T1000 (cell line): ENCODE measurements around the gene CNPY4.

Source experiments
- DNase-seq: peaks from one replicate; lab custom pipeline; 2025; ENCODE audit warnings: mixed read lengths; lab: John Stamatoyannopoulos, UW

CNPY4 gene

GRCh38 chr7:100148559-100149328, 29.3 kb downstream of the CNPY4 start, which contains the start of gene LAMTOR4:
Gene LAMTOR4 (plus strand): TSS chr7:100148918. CDS start chr7:100148973, 55 bp downstream.
- peak; percentile 91 for DNase-seq

DNA sequence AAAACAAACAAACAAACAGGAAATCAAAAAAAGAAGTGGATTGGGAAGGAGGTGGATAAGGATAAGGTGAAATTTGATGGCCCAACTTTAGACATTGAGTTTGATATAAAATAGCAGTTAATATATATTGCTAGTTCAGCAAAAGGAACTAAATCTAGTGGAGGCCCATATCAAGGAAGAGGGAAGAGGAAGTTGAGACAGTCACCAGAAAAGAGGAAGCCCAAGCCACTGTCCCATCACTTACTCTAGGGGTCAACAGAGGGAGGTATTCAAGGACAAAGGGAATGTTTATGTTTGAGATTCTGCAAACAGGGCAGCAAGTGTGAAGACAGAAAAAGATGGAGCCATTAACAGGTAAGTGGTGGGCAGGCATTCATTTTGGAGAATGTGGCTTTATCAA, 33.0 kb downstream of the CNPY4 start:
- no peak for DNase-seq

- no peak for DNase-seq
These were observed 33.7 kb downstream of the CNPY4 start for GRCh38 chr7:100152937-100153666.

DNA sequence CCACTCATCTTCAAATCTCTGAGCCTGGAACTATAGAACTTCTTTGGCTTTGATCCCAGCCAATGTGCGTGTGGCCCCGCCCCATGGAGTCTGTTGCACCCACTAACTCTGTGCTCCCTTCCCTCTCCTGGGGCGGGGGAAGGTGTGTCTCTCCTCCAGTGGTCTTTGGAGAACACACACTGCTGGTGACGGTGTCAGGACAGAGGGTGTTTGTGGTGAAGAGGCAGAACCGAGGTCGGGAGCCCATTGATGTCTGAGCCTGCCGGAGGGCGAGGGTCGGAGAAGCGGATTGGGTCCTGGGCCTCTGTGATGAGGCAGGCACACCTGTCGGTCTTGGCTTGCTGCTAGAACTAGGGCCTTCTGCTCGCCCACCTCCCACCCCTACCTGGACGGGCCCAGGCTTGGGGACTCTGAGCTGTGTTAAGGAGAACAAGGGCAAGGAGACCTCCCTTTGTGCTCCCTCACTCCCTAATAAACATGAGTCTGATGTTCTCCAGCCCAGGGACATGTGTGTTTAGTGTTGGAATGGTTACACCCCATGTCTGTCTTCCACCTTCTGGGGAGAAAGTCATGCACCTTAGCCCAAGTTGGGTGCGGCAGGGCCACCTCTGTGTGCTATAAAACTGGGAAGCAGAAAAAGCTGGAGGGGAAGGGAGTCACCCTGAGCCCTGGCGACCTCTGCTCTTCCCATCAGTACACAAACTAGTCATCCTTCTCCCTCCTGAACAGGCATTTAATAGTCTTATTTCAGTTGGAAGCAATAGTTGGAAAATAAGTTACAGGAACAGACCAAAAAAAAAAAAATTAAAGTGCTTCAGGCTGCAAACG, 34.5 kb downstream of the CNPY4 start:
- DNase-seq: no peak

DNA sequence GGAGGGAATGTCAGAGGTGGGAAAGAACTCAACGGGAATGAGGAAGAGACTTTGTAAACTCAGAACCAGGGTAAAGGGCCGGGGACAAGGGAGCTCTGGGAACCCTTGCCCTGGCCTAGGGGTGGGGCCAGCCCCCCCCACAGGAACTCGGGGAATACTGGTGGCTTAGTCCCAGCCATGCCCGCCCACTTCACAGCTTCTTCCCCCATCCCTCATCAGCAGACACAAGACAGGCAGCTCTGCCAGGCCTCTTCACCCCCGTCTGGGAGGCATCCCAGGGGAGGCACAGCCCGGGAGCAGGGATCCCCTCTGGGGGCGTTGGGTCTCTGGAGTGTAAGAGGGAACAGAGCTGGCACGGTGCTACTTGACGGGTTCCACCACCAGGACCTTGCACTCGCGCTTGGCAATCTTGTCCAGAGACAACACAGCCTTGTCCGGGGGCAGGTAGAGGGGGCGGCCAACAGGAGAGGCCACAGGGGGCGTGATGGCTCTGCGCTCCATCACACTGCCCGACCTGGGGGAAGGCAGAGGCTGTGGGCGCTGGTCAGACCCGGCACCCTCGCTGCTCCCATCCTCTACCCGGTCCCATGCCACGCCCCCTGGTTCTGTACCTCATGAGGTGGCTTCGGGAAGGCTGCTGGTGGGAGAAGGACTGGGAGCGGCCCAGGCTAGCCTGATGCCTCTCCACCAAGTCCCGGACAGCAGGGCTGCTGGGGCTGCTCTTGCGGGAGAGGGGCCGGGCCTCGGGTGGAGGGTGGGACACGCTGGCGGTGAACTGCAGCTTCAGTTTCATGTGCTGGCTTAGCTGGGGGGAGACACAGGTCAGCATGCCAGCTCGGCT, 35.4 kb downstream of the CNPY4 start:
- DNase-seq: no peak

GRCh38 chr7:100155553-100156317, 36.3 kb downstream of the CNPY4 start:
- DNase-seq: no peak

DNA sequence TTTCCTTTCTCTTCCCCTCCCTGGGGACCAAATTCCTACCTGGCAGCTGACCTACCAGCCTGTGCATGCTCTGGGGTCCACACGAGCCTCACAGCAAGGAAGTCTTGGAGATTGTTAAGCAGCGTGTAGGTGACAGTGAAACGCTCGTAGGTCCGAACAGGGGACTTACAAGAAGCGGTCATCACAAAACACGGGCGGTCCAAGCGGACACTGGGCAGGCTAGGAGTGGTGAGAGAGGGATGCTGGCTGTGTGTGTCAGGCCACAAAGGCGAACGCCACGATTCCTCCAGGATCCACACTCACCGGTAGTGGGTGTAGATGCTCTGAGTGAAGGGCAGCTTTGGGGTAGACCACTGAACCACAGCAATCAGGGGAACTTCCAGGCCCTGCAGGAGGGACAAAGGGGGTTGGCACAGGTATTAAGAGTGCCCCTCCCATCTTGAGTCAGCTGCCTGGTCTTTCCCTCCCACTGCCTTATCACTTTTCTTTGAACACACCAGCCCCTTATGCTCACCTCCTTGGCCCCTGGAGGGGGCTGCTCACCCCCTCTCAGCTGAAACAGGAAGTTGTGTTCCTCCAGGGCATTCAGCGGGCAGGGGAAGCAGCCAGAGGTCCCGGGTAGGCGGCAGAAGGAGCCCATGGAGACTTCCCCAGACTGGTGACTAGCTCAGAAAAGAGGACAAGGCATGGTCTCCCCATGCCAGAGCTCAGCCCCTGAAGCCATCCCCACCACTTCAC, 37.1 kb downstream of the CNPY4 start:
- DNase-seq: no peak

DNA sequence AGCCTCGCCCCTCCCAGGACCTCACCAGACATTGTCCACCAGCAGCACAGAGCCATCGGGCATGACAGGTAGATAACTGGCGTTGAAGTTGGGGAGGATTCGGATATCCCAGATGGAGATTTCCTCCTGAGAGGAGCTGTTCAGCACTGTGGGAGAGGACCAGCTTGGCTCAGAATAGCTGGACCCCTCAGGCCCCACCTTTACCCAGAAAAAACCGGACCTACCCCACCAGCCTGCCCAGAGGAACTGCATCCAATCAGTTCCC, 37.6 kb downstream of the CNPY4 start:
- no peak for DNase-seq

DNA sequence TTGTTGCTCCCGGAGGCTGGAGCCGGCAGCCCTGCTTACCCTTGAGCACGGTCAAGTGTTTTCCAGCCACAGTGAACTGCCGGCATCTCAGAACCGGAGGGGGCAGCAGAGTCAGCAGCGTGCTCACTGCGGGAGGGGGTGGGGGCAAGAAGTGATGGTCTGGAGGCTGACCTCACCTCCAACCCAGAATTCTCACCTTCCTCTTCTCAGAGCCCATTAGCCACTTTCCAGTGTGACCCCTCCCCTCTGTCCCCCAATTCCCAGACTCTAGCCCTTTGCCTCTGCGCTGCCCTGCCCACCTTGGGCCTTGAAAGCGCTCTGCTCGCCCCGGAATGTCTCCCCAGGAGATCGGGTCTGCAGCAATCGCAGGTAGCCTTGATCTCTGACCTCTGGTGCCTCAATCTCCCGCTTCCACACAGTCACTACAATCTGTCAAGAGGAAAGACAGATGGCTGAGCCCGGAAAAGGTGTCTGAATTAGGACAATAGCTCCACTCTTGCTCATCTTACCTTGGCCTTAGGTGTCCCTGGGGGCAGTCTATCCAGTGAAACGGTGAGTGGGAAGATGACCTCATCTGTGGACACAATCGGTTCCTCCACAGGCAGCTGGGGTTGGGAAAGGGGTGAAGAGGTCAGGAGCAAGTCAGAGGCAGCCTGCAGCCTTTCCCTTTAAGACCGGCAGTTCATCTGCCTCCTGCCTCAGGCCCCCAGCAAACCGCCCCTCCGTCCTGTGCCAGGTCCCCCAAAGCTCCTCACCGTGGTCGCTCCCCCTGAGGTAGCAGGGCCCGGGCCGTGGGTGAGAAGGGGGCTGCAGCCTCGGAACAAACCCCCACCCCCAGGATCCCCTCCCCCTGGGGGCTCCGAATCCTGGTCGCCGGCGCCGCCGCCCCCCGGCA, 38.1 kb downstream of the CNPY4 start:
- DNase-seq: no peak

DNA sequence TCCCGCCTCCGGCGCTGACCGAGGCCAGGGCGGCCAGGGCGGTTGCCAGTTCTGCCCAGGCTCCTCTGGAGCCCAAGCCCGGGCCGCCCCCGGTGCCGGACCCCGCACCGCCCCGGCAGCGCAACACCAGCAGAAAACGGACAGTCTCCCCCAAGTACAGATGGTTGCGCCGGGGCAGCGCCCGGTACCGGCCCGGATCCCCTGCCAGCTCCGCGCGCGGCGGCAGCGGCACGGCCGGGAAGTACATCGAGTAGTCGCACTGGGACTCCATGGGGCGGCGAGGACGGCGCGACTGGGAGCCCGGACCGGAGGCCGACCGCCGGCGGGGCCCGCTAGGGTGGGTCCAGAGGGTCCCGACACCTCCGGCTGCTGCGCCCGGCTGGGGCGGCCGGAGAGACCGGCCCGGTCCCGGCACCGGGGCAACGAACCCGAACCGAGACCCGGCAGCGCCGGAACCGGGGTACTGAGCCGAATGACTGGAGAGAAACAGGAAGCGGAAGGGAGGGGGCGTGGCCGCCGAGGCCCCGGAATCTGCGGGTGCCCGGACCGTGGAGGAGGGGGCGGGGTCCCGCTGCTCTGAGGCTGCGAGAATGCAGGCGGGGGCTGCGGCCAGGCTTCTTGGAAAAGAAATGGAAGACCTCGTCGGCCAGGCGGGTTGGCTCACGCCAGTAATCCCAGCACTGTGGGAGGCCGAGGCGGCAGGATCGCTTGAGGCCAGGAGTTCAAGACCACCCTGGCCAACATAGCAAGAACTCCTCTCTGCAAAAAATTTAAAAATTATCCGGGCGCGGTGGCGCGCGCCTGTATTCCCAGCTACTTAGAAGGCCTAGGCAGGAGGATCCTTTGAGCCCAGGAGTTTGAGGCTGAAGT, 39.0 kb downstream of the CNPY4 start, which contains the start of gene TRAPPC14:
Gene TRAPPC14, minus strand, starts transcription at position 495 of the 870 bp plus-strand sequence. Its CDS starts 224 bp downstream, at position 271.
- peak; percentile 62 for DNase-seq

DNA sequence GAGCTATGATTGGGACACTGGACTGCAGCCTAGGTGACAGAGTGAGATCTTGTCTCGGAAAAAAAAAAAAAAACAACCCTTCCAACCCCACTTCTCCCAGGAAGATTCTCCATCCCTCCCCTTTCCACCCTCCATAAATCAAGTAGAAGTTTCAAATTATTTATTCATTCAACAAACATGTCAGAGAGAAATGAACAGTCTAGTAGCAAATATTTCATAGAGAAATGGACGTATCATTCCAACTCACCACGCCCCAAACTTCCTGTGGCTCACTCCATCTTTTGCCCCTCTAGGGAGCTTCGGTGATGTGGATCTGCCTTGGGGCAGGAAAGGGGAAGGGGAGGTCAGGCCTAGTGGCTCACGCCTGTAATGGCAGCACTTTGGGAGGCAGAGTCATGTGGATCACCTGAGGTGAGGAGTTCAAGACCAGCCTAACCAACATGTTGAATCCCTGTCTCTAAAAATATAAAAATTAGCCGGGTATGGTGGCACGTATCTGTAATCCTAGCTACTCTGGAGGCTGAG, 39.7 kb downstream of the CNPY4 start:
- DNase-seq: no peak

GRCh38 chr7:100160067-100160466, 40.6 kb downstream of the CNPY4 start:
- no peak for DNase-seq

- no peak for DNase-seq
These were observed 43.6 kb downstream of the CNPY4 start for GRCh38 chr7:100163006-100163531.

DNA sequence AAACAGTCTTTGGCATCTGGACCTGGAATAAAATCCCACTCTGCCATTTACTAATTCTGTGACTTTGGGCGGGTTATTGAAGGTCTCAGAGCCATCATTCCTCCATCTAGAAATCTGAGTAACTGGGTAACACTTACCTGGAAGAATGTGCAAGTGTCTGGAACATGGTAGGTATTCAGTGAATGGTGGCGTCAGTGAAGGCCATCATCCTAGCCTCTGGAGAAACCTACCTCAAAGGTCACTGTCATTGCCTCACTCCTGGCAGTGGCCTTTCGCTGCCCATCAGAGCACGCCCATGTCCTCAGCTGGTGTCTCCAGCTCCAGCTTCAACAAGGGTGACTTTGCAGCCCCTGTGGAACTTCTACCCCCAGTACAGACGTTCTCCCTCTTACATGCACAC, 44.4 kb downstream of the CNPY4 start:
- no peak for DNase-seq

GRCh38 chr7:100166317-100166940, 47.0 kb downstream of the CNPY4 start:
- DNase-seq: no peak

DNA sequence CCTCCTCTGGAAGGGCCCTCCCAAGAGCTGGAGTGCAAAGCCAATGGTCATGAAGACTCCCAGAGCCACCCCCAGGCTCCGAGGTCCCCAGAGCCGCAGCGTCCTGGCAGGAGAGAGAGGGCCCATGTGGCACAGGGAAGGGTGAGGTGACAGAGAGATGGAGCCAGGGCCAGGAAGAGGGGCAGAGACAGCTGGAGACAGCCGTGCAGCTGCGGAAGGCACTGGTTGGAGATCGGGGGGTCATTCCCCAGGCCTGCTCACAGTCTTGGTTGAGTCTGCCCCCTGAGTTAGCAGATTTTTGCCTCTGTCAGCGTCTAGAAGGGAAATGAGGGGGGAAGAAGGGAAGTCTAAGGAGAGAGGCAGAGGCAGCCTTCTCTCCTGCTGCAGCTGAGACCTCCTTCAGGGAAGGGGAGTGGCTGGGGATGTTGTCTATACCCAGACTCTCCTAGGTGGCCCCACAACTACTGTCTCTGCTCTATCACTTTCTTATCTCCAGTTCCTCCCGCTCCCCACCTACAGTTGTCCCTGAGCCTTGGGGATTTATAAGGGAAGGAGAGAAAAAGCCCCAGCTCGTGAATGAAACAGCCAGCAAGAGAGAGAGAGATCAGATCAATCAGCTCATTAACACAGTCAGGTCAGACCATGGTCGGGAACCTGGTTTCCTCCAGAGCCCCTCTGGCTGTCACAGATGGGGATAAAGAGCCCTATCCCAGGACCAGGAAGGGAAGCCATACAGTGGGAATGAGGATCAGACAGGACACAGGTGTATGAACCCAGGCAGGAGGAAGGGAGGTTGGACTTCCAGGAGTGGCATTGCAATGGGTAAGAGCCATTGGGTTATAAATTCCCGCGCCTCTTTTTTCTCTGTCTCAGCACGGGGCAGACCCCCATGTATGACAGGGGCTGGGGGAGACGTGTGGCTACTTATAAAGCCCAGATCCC, 47.8 kb downstream of the CNPY4 start:
- no peak for DNase-seq
